IPS-20b (cell line): Measurements from ENCODE around the gene NOS3.
A peak's percentile ranks its signal among the peaks of the same experiment; 100 is the strongest.

ENCODE experiments used
- H3K27ac ChIP-seq: one replicate; pipeline ENCODE4 v1.5.1; 2013; ENCODE audit warnings: low read length
- H3K27me3 ChIP-seq: 2 replicates; pipeline ENCODE4 v1.6.1; 2013; ENCODE audit warnings: mild to moderate bottlenecking, low read length, inconsistent platforms; ENCODE audit not compliant: insufficient read depth
- H3K36me3 ChIP-seq: 2 replicates; pipeline ENCODE4 v1.6.1; 2013; ENCODE audit warnings: low read depth, mild to moderate bottlenecking, inconsistent platforms, low read length, moderate library complexity; ENCODE audit not compliant: insufficient read depth
- H3K4me1 ChIP-seq: 2 replicates; pipeline ENCODE4 v1.6.1; 2013; ENCODE audit warnings: mild to moderate bottlenecking, control low read depth, inconsistent platforms, low read length, moderate library complexity; ENCODE audit not compliant: insufficient read depth
- H3K4me3 ChIP-seq: 2 replicates; pipeline ENCODE4 v1.5.1; 2013; ENCODE audit warnings: mild to moderate bottlenecking, low read length, inconsistent platforms
- H3K9ac ChIP-seq: 2 replicates; pipeline ENCODE4 v1.6.1; 2013; ENCODE audit warnings: low read depth, mild to moderate bottlenecking, inconsistent platforms, low read length, moderate library complexity
- H3K9me3 ChIP-seq: 2 replicates; pipeline ENCODE4 v1.6.1; 2013; ENCODE audit warnings: mild to moderate bottlenecking, low read depth, low read length, inconsistent platforms; ENCODE audit not compliant: insufficient read depth

Gene NOS3

GRCh38 chr7:150947241-150947745, 43.5 kb upstream of the NOS3 start:
- peak overlapping the region; percentile 60; the same call in 1 of the 2 replicates for H3K4me3 ChIP-seq
- no peaks in the 10 kb centered on the region for H3K36me3 ChIP-seq
- H3K9me3 ChIP-seq, result no peaks in the 10 kb centered on the region
- peaks cover 17% of the 10 kb centered on the region; the same call in 1 of the 2 replicates for H3K4me1 ChIP-seq
- no peak overlapping the region; the same call in 1 of the 2 replicates for H3K9ac ChIP-seq
- H3K27me3 ChIP-seq, result peaks cover 37% of the 10 kb centered on the region
- H3K27ac ChIP-seq, result no peak overlapping the region

GRCh38 chr7:150947761-150948651, 42.8 kb upstream of the NOS3 start:
- no peak overlapping the region; the same call in 1 of the 2 replicates for H3K9ac ChIP-seq

GRCh38 chr7:150948791-150949251, 42.0 kb upstream of the NOS3 start:
- H3K27ac ChIP-seq, result no peak overlapping the region
- peak overlapping the region; percentile 60; the same call in 1 of the 2 replicates for H3K4me3 ChIP-seq
- H3K9me3 ChIP-seq, result no peaks in the 10 kb centered on the region
- H3K36me3 ChIP-seq, result no peaks in the 10 kb centered on the region
- H3K27me3 ChIP-seq, result peaks cover 37% of the 10 kb centered on the region
- no peak overlapping the region for H3K9ac ChIP-seq
- H3K4me1 ChIP-seq, result peaks cover 17% of the 10 kb centered on the region; the same call in 1 of the 2 replicates

More at GRCh38 chr7:150947761-150948651, 42.8 kb upstream of the NOS3 start:
- Histone ChIP-seq H3K36me3 (no peaks in the 10 kb centered on the region), H3K4me1 (peaks cover 17% of the 10 kb centered on the region; the same call in 1 of the 2 replicates), H3K27ac (no peak overlapping the region), H3K4me3 (peak overlapping the region; percentile 60; the same call in 1 of the 2 replicates), H3K9me3 (no peaks in the 10 kb centered on the region), H3K27me3 (peaks cover 37% of the 10 kb centered on the region)

DNA sequence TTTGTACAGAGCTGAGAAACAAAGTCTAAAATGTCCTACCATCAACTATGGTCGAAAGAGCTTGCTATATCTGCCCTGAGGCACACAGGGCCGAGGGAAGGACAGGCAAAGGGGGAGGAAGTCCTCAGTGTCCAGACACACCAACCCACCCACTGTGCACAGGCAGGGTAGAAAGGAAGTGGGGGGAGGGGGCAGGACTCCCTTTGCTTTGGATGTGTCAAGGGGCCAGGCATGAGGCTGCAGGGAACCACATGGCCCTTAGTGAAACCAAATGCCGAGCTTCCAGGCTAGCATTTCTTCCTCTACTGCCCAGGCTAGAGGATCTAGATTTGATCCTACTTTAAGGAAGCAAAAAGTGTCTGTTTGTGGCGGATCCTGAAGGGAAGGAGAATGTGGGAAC, 41.3 kb upstream of the NOS3 start:
- peaks cover 17% of the 10 kb centered on the region; the same call in 1 of the 2 replicates for H3K4me1 ChIP-seq
- no peaks in the 10 kb centered on the region for H3K9me3 ChIP-seq
- H3K9ac ChIP-seq, result no peak overlapping the region
- H3K36me3 ChIP-seq, result no peaks in the 10 kb centered on the region
- no peak overlapping the region for H3K27ac ChIP-seq
- H3K4me3 ChIP-seq, result no peak overlapping the region
- peaks cover 37% of the 10 kb centered on the region for H3K27me3 ChIP-seq

DNA sequence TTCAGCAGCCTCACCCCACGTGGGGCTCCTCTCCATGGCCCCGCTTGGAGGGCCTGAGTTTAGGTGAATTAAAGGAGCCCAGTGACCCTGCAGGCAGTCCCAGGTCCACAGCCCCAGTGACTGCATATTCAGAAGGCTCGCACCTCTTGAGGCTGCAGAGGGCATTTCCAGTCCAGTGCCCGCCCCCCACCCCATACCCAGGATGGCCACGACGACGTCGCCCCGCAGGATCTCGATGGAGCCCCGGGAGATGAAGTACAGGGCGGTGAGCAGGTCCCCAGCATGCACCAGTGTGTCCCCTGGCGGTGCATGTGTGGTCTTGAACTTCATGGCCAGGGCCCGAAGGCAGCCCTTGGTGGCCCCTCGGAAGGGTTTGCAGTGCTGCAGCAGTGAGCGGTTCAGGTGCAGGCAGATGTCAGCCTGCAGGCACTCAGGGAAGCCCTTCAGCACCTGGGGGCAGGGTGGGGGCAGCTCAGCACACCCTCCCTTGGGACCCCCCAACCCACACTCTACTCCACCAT, 40.8 kb upstream of the NOS3 start:
- Histone ChIP-seq H3K4me1 (peaks cover 18% of the 10 kb centered on the region; the same call in 1 of the 2 replicates), H3K27me3 (peaks cover 37% of the 10 kb centered on the region), H3K9ac (no peak overlapping the region), H3K36me3 (no peaks in the 10 kb centered on the region), H3K4me3 (no peak overlapping the region), H3K9me3 (no peaks in the 10 kb centered on the region), H3K27ac (no peak overlapping the region)

DNA sequence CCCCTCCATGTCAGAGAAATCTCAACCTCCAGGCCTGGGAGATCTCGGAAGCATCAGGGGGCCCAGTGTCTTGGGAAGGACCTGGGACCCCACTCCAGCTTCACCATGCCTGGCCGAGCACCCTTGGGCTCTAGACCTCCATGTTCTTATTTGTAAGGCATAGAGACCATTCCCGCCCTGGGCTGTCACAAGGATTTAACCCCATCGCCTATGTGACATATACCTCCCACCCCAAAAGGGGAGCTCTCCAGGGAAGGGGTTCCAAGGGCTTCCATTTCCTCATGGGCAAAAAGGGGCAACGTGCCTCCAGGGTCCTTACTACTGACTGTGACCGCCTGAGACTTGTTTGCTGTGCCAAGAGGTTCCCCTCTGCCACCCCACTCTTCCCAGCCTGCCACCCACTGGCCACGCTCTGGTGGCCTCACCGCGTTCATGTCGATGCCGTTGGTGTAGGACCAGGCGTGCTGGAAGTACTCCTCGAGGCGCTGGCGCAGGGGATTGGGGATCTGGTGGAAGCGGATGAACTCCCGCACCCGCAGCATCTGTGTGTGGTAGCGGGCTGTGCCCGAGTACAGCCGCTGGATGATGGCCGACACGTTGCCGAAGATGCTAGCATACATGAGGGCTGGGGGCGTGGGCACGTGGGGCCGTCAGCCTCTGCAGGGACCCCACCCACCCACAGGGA, 40.2 kb upstream of the NOS3 start:
- Histone ChIP-seq H3K9ac (no peak overlapping the region), H3K36me3 (no peaks in the 10 kb centered on the region), H3K27ac (no peak overlapping the region), H3K27me3 (peaks cover 37% of the 10 kb centered on the region), H3K9me3 (no peaks in the 10 kb centered on the region), H3K4me3 (no peak overlapping the region), H3K4me1 (peaks cover 23% of the 10 kb centered on the region; the same call in 1 of the 2 replicates)

- no peaks in the 10 kb centered on the region for H3K9me3 ChIP-seq
- H3K9ac ChIP-seq, result no peak overlapping the region
- no peaks in the 10 kb centered on the region for H3K36me3 ChIP-seq
- H3K27ac ChIP-seq, result no peak overlapping the region
- peaks cover 33% of the 10 kb centered on the region for H3K27me3 ChIP-seq
- peaks cover 26% of the 10 kb centered on the region; the same call in 1 of the 2 replicates for H3K4me1 ChIP-seq
- H3K4me3 ChIP-seq, result no peak overlapping the region
Observed at GRCh38 chr7:150951181-150951520, 39.7 kb upstream of the NOS3 start.

- Histone ChIP-seq H3K4me1 (peaks cover 26% of the 10 kb centered on the region; the same call in 1 of the 2 replicates), H3K27ac (no peak overlapping the region), H3K9me3 (no peaks in the 10 kb centered on the region), H3K9ac (no peak overlapping the region), H3K27me3 (peaks cover 30% of the 10 kb centered on the region), H3K36me3 (no peaks in the 10 kb centered on the region), H3K4me3 (no peak overlapping the region)
Observed at GRCh38 chr7:150951521-150951920, 39.3 kb upstream of the NOS3 start.

DNA sequence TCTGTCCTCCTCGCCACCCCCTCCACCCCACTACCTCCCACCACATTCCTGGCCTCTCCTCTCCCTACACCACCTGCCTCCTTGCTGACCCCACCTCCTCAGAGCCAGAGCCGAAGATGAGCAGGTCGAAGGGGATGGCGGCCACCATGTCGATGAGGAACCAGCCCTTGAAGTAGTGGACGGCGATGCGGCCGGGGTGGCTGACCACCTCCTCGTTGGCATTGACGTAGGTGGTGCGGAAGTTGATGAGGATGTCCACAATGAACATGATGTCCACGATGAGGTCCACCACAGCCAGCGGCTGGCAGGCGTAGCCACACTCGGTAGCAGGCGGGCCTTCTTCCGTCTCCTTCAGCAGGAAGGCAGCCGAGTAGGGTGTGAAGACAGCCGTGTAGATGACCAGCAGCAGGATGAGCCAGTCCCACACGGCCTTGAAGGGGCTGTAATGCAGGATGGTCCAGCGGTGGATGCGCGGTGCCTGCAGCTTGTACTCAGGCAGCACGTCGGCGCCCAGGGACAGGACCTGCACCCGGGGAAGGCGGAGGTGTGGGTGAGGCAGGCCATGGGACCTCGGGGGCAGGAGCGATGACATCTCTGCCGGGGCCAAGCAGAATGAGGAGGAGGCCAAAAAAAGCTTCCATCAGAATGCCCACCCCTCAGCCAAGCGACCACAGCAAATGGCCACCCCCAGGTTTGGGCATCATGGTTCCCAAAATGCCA, 38.3 kb upstream of the NOS3 start:
- Histone ChIP-seq H3K4me3 (no peak overlapping the region), H3K9me3 (no peaks in the 10 kb centered on the region), H3K27me3 (peaks cover 22% of the 10 kb centered on the region), H3K27ac (no peak overlapping the region), H3K9ac (no peak overlapping the region), H3K36me3 (no peaks in the 10 kb centered on the region), H3K4me1 (peaks cover 26% of the 10 kb centered on the region; the same call in 1 of the 2 replicates)

DNA sequence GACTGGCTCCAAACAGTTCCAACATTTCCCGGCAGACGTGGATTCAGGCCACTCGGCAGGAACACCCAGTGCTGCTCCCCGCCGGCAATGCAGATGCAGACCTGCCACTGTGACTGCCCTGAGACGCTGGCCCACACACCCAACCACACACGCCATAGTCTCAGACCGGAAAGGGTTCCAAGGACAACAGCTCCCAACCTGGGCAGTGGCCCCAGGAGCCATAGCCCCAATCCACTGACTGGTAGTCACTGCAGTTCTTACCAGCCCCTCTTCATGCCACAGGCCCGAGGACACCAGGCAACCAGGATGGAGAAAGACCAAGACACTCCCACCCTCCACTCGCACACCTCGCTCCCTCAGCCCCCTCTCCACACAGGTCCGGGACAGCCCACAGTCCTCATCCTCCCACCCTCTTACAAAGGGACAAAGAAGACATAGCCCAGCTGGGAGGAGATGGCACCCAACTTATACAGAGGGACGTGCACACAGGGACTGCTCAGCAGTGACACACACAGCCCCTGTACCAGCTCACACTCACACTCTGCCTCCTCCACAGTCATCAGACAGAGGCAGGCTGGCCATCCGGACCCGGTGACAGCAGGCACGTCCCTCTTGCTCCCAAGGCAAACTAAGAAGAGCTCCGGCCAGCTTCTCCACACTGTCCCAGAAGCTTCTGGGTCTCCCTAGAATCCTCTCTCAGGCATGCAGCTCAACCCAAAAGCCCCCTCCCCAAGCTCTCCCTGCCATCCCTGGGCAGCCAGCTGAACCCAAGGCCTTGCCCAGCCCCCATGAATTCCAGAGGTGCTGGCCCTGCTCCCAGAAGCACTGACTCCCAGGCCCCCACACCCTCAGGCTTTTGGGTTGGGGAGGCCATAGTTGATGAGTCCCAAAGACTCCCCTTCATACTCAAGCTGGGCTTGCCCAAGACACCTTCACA, 37.5 kb upstream of the NOS3 start:
- Histone ChIP-seq H3K9ac (no peak overlapping the region), H3K36me3 (no peaks in the 10 kb centered on the region), H3K27ac (no peak overlapping the region), H3K9me3 (no peaks in the 10 kb centered on the region), H3K4me3 (no peak overlapping the region), H3K4me1 (peaks cover 22% of the 10 kb centered on the region; the same call in 1 of the 2 replicates), H3K27me3 (peaks cover 15% of the 10 kb centered on the region)
